GM18868 (cell line): Measurements from ENCODE around the gene NCR2.

Source experiments
- ATAC-seq: cut with Tn5 transposase; IDR thresholded peaks from one replicate; pipeline ENCODE4 v1.9.1; 2021; ENCODE audit warnings: mild to moderate bottlenecking, moderate library complexity; ENCODE audit not compliant: unreplicated experiment

Gene NCR2

DNA sequence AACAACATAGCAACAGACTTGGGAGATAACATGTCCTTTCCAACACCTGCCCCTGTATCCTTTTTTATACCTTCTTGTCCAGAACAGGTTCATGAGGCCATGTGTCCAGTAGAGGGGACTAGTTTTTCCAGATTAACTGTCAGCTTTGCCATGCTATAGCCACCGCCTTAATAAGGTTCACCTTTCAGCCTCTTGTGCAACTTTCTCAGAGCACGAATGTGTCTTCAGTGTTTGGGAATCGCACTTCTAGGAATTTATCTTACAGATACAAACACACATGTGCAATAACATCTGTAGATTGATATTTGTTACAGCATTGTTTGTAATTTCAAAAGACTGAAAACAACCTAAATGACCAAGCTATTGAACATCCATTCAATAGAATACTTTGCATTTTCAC is 21.4 kb downstream of the NCR2 start:
- no peak for ATAC-seq

DNA sequence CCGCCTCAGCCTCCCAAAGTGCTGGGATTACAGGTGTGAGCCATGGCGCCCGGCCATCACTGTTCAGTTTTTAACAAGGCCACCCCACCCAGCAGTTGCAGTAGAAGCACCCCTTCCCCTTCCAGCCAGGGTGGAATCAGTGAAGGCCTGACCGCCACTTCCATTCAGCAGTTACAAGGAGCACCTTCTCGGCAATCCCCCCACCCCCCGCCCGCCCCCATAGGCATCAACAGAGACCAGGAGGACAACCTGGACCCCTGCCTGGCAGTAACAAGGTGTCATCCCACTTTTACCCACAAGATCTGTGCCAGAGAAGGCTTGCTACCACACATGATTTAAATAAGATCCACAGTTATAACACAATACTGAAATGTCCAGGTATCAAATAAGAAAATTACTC is 23.1 kb downstream of the NCR2 start:
- no peak for ATAC-seq

DNA sequence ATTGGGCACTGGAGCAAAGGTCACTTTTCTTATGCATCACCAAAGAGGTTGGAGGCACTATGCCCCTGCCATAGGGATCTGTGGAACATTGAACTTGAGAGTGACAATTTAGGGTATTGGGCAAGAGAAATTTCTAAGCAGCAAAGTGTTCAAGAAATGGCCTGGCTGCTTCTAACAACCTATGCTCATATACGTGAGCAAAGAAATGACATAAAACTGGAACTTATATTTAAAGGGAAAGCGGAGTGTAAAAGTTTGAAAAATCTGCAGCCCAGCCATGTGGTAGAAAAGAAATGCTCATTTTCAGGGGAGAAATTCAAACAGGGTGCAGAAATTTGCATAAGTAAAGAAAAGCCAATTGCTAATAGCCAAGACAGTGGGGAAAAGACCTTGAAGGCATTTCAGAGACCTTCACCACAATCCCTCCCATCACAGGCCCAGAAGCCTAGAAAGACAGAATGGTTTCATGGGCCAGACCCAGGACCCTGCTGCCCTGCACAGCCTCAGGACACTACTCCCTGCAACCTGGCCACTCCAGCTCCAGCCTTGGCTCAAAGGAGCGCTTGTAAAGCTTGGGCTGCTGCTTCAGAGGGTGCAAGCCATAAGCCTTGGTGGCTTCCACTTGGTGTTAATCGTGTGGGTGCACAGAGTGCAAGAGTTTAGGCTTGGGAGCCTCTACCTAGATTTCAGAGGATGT is 24.4 kb downstream of the NCR2 start:
- no peak for ATAC-seq

DNA sequence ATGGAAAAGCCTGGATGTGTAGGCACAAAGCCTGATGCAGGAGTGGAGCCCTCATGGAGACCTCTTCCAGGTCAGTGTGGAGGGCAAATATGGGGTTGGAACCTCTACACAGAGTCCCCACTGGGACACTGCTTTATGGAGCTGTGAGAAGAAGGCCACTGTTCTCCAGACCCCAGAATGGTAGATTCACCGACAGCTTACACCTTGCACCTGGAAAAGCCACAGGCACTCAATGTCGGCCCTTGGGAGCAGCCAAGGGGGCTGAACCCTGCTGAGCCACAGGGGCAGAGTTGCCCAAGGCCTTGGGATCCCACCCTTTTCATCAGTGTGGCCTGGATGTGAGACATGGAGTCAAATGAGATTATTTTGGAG is 24.9 kb downstream of the NCR2 start:
- no peak for ATAC-seq

DNA sequence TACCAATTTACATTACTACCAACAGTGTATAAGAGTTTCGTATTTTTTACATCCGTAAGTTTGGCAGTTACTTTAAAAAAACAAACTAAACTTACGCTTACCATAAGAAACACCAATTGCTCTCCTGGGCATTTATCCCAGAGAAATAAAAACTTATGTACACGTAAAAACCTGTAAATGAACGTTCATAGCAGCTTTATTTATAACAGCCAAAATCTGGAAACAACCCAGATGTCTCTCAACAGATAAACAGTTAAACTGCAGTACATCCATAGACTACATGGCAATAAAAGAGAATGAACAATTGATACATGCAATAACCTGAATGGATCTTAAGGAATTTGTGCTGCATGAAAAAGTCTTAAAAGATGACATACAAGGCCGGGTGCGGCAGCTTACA is 30.7 kb downstream of the NCR2 start:
- no peak for ATAC-seq

DNA sequence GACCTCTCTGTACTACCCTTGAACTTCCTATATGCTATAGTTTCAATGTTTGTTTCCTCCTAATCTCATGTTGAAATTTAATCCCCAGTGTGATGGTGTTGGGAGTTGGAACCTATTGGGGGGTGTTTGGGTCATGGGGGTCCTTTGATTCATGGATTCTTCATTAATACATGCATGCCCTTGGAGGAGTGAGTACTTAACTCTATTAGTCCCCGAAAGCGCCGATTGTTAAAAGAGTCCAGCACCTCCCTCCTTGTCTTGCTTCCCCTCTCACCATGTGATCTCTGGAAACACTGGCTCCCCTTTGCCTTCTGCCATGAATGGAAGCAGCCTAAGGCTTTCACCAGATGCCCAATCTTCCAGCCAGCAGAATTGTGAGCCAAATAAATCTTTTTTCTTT is 31.7 kb downstream of the NCR2 start:
- no peak for ATAC-seq

DNA sequence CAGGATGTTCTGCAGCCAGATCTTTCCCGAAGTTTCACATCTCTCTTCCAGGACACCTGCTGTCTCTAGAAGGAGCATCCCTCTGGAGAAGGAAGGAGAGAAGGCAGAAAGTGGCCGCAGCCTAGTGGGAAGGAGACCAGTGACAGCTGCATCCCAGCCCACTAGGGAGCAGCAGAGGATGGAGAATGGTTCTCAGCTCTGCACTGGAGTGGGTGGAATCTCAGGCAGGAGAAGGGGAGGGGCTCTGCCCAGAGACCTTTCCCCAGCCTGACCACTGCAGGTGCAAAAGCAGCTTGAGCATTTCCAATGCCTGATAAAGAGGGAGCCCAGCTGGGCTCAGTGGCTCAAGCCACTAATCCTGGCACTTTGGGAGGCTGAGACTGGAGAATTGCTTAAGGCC is 32.3 kb downstream of the NCR2 start:
- no peak for ATAC-seq

DNA sequence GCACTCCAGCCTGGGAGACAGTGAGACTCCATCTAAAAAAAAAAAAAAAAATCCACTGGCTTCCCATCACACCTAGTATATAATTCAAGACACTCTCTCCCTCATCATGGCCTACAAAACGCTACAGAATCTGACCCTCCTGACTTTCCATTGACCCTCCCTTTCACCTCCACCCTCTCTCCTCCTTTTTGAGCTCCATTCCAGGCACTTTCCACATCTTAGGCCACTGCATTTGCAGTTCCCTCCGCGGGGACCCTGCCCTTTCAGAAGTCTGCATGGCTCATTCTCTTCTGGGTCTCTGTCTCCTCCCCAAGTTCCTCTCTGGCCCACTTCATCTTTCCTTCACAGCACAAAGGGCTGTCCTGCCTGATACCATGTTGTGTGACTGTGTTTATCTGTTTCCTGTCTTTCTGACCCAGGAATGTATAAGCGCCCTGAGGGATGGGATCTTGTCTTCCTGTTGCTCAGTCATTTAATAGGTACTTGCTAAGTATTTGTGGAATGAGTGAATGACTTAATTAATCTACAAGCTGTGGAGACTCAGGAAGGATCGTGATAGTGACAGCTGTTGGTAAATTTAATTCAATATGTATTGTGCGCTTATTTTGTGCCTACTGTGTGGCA is 35.2 kb downstream of the NCR2 start:
- ATAC-seq = no peak

DNA sequence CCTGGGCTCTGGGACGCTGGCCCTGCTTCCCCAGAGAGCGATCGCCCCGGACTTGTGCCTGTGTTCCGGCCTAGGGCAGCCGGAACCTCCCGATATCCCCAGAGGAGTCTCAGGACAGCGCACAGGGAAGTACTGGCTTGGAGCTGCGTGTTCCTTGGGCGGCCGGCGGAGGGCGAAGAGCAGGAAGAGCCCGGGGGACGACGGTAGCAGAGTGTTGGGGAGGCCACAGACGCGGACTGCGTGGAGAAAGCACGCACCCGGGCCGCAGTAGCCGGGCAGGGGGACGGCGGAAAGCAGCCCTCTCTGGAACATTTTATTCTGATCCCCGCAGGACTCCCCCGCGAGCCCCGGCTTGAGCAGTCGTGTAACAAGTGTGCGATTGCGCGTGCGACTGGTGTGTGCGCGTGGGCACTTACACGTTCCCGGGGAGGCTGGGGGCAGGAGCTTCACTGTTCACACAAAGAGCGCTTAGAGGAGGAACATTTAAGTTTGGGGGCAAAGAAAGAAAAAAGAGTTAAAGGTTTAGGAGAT is 36.1 kb downstream of the NCR2 start:
- no peak for ATAC-seq

DNA sequence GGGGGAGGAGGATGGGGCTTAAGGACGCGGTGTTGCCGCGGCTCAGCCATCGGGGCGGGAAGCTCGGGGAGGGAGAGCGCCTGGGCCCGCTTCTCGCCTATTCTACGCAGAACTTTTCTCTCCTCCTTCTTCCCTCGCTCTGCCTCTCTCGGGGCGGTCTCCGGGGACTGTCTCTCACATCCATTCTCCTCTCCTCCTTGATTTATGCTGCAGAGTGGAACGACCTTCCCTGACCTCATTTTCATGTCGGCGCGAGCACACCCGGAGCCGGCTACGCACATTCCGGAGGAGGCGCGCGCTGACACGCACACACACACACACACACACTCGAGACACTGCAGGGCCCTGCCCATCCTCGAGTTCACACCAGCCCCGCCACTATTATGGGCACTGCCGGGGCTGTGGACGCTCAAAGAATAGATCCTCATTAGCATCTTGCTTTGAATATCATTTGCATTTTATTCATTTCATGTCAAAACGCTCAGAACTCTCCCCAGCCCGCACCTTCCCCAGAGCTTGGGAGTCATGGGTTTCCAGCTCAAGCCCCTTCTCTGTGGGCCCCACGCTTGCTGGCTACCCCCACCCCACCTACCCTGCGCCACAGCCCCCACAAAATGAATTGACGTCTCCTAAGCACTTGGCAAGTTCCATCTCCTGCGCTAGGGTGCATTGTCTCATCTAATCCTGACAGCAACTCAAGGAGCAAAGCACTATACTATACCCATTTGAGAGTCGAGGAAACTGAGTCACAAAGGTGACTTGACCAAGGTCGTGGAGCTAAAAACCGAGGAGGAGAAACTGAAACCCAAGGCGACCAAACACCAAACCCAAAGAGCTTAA is 36.8 kb downstream of the NCR2 start:
- no peak for ATAC-seq

DNA sequence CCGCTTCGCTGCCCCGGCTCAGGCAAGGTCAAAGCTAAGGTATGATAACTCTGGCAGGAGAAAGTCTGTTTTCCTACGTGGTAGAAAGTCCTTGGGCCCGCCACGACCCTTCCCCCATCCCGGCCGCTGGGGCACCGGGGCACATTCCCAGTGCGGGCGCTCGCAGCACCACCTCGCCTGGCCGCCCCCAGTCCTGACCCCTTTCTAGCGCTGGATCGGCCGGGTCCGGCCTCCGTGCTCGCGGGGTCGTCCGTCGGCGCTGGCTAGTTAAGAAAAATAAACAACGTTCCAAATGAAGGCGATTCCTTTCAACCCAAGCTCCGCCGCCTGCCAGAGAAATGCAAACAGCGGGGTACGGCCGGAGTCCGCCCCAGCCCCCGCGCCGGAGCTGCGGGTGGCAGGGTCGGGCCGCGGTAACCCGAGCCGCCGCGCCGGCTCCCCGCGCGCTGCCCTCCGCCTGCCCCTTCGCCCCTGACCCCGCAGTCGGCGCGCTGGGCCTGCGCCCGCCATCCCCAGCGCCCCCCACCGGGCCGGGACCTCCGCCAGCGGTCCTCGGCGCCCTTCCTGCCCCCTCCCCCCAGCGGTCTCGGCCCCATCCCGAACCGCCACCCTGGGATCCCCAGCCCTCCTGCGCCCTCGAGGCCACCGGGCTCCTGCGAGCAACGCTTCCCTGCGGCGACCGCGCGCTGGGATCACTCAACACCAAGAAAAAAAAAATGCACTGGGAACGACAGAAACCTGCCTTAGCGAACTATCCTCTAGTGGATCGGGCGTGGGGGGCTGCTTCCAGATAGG is 37.6 kb downstream of the NCR2 start:
- ATAC-seq = no peak

DNA sequence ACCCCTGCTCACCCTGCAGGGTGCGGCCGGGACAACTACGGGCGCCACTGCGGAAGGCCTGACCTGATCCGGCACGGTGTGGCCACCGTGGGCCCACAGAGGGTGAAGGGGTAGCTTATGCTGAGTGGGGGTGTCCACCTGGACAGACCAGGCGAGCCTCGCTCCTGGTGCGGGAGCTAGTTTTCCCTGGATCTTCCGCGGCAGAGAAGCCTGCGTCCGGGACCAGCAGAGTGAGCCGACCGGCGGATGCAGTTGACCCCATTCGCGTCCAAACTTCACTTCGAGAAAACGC is 38.2 kb downstream of the NCR2 start:
- no peak for ATAC-seq

DNA sequence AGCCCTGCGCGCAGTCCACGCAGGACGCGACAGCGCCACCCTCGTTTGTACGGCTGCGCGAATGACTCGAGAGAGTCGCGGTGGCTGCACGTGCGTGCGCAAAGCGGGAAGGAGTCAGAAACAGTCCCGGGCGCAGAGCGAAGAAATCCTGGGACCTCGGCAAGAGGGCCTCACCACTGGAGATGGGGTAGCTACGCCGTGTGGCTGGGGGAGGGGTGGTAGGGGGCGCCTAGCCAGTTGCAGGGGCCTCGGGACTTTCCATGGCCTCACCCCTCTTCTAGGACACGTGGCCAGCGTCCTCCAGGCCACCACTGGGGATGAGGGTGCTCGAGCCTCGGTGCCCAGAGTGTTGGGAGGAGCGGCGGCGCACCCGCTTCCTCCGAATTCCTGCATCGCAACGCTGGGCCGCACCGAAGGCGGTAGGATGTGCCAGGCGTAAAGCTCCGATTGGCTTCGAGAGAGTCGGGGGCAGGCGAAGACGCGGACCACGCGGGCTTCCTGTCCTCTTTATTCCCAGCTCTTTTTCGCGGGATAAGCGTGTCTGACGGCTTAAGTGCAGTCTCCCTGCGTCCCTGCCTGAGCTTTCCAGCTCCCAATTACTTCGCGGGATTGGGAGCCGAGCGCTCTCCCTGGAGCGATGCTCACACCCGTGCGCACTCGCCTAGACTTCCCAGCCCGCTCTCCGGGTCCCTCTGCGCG is 38.7 kb downstream of the NCR2 start:
- no peak for ATAC-seq

DNA sequence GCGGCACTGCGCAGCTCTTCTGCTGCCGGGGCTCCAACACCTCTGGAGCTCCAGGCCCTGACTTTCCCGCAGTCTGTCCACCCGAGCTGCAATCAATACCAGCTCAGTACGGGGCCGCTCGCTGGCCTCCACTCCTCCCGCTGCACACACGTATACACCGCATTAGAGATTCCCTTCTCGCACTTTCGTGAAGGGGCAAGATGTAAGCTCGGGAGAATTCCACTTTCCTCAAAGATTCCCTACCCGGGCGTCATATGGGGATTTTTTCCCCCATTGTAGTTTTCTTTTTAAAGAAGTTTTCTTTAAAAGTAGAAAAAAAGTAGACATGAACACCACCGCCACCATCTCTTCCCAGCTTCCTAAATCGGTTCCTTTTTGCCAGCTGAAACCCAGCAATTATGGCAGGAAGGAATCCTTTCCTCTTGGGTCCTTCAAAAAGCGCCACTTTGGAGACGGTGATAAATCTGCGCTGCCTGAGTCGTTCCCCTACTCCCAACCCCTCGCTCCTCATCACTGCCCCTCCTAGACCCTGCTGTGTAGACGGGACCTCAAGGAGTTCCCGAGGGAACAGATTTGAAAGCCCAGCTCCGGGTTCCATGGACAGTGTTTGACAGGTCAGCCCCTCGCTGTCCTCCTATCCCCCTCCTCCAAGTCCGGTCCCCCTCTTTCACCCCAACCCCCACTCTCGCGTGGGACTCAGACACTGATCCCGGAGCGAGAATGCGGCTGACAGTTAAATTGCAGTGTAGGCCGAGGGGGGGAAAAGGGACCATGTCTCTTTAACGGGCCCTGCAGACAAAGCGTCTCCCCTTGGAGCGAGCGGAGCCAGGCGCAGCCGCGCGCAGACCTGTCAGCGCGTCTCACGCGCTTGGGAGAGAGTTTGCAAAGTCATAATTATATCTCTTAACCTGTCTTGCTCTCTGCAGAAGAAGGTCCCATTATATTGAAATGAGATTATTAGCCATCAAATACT is 39.5 kb downstream of the NCR2 start:
- ATAC-seq = no peak

DNA sequence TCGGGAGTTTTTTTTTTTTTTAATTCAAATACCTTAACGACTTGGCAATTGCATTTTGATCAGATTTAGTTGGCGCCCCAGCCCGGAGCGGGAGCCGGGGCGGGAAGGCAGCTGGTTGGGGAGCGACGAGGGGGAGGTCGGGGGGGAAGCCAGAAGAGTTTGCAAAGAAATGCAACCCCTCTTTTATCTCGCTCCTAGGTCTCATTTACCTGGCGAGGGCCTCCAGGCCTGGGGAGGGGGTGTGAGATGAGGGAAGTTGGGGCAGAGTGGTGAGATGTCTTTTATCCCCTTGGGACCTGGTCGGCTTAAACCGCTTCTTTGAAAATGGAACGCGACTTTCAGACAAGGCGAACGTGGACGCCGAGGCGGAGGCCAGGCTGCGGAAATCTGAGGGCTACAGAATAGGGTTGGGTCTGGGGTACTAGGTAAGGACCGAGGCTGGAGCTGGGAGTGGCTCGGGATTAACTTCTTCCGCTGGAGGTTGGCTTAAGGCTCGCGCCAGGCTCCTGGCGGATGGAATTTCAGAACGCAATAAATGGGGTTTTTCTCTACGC is 40.3 kb downstream of the NCR2 start:
- no peak for ATAC-seq

DNA sequence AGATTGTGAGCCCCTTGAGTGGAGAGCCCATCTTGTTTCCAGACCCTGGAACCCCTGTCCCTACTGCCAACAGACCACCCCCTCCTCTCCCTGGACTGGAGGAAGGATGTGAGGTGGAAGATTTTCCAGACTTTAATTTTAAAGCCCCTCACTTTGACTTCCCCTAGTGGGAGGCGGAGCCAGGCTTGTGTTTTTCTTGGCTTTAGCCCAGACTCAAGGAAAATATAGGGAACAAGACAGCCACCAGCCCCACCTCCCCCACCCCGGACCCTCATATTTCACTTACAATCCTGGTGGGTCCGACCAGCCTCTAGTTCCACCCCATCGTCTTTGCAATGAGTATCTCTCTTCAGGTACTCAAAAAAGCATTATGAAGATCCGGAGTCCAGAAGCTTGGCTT is 40.8 kb downstream of the NCR2 start:
- no peak for ATAC-seq

DNA sequence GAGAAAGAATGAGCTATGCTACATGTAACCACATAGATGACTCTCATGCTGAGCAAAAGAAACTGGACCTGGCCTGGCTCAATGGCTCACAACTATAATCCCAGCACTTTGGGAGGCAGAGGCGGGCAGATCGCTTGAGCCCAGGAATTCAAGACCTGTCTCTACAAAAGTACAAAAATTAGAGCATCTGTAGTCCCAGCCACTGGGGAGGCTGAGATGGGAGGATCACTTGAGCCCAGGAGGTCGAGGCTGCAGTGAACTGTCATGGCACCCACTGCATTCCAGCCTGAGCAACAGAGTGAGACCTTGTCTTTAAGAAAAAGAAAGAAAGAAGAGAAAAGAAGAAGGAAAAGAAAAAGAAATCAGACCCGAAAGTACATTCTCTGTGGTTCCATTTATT is 41.7 kb downstream of the NCR2 start:
- no peak for ATAC-seq

DNA sequence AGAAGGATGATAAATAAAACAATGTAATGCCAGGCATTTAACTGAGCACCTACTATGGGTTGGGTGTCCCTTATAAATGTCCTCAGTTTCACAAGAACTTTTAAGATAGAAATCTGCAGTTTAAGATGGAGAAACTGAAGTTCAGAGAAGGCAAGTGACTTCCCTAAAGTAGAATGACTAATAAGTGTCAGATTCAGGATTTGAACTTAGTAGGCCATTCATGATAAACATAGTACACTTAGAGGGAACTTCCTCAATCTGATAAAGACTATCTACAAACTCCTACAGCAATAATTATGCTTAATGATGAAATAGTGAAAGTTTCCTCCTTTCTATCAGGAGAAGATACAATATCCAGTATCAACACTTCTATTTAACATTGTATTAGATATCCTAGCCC is 43.9 kb downstream of the NCR2 start:
- no peak for ATAC-seq

DNA sequence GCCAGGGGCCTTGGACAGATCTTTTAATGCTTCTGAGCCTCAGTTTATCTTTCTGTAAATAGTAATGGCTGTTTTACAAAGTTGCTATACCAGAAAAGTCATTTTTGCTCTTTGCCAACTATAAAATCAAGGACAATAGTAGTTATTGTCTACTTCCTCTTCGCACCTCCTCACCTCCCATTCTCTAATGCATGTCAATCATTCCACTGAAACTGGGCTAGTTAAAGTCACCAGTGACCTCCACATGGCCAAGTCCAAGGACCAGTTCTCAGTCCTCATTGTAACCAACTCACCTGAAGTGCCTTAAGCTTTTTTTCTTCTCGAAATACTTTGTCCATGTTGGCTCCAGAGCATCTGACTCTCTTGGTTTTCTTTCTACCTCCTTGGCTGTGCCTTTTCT is 51.2 kb downstream of the NCR2 start:
- ATAC-seq = no peak
